ENCODE measurements around the gene PACRG.

Gene PACRG

DNA sequence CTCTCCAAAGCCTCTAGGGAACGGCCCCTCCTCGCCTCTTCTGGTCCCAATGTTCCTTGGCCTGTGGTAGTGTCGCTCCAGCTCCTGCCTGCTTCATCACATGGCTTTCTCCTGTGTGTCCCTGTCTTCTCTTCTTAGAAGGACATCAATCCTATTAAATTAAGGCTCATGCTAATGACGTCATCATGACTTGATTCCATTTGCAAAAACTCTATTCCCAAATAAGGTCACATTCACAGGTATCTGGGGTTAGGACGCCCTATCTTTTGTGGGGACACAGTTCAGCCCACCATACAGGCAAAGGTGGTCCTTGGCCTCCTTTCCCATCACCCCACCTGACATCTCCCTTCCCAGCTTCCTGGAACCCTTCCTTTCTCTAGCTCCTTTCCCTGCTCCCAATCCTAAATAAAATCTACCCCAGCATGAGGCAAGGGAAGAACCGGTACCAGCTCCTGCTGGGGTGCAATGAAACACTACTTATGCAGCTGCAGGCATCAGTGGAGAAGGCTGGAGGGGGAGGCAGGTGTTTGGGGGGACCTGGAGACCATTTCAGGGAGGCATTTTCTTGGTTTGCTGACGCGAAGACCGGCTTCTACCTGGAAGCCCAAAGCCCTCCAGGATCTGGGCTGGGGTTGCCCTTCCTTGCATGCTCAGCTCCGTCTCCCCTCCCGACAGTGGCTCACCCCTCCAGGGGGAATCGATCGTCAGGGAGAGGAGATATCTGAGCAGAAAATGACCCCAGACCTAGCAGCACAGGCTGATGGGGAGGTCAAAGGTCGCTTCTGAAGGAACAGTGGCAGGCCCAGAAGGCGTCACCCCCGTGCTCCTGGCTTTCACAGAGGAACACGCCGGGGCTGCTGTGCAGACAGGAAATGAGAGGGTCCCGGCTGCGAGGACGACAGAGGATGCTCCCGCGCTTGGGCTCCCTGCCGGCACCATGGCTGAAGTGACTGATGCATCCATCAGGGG is 615.1 kb downstream of the PACRG start:
- no peak for DNase-seq
- TF ChIP-seq POLR2A (IDR thresholded peaks at IDR 0.05; ENCODE audit: low read length) = no peak
- no peak for TF ChIP-seq GATA1 (IDR thresholded peaks at IDR 0.05; ENCODE audit: low read depth, low read length)

GRCh38 chr6:163343609-163344008 is 615.8 kb downstream of the PACRG start:
- no peak for DNase-seq
- TF ChIP-seq GATA1 (IDR thresholded peaks at IDR 0.05; ENCODE audit: low read depth, low read length) = no peak

- no peak for DNase-seq
- no peak for TF ChIP-seq POLR2A (IDR thresholded peaks at IDR 0.05; ENCODE audit: low read length)
- no peak for TF ChIP-seq GATA1 (IDR thresholded peaks at IDR 0.05; ENCODE audit: low read depth, low read length)
Observed at GRCh38 chr6:163344411-163344810, 616.6 kb downstream of the PACRG start.

GRCh38 chr6:163345931-163346330 is 618.2 kb downstream of the PACRG start:
- TF ChIP-seq POLR2A (IDR thresholded peaks at IDR 0.05; ENCODE audit: low read length) (no peak), GATA1 (IDR thresholded peaks at IDR 0.05; ENCODE audit: low read depth, low read length) (no peak)
- DNase-seq = no peak

DNA sequence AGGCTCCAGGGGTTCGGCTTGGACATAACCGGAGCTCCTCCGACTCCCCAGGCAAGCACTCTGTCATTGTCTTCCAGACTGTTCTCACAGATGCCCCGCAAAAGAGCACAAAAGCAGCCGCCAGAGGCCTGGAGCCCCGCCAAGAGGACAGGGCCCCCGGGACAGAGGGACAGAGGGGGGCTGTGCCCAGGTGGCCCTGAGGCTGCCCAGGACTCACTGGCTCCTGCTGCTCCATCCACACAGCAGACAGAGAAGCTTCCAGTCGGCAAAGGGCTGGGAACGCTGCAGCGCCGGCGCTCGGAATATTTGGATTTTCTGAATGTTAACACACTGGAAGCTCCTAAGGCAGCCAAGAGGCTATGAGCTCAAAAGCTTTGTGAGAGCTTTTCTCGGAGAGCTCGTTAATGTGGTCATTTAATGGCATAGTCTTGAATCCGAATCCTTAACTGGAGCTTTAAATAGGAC is 618.8 kb downstream of the PACRG start:
- no peak for DNase-seq

GRCh38 chr6:163347021-163347446 is 619.3 kb downstream of the PACRG start:
- no peak for DNase-seq
- TF ChIP-seq POLR2A (IDR thresholded peaks at IDR 0.05; ENCODE audit: low read length) (no peak), GATA1 (IDR thresholded peaks at IDR 0.05; ENCODE audit: low read depth, low read length) (no peak)

More for the DNA sequence above, 618.8 kb downstream of the PACRG start:
- no peak for TF ChIP-seq POLR2A (IDR thresholded peaks at IDR 0.05; ENCODE audit: low read length)
- TF ChIP-seq GATA1 (IDR thresholded peaks at IDR 0.05; ENCODE audit: low read depth, low read length) = no peak

- no peak for DNase-seq
- TF ChIP-seq POLR2A (IDR thresholded peaks at IDR 0.05; ENCODE audit: low read length) (no peak), GATA1 (IDR thresholded peaks at IDR 0.05; ENCODE audit: low read depth, low read length) (no peak)
Observed at GRCh38 chr6:163348789-163349680, 621.3 kb downstream of the PACRG start.

GRCh38 chr6:163349696-163350095 is 621.9 kb downstream of the PACRG start:
- DNase-seq = no peak

DNA sequence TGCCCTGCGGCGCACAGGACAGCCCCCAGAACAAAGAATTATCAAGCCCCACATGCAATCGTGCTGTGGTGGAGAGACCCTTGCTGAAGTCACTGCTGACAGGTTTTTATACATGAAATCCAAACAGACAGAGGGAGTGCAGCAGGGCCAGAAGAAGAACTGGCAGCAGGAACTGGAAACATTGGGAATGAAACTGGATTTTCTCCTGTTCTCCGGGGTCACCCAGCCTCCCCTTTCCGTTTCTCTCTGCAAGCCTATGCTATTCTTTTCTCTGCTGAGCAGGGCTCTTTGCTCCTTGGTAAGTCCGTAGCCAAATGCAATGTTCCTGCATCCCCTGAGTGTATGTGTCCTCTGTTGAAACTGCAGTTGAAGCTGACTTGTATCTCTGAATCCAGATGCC is 623.2 kb downstream of the PACRG start:
- no peak for TF ChIP-seq GATA1 (IDR thresholded peaks at IDR 0.05; ENCODE audit: low read depth, low read length)
- no peak for TF ChIP-seq POLR2A (IDR thresholded peaks at IDR 0.05; ENCODE audit: low read length)
- DNase-seq = no peak

More at GRCh38 chr6:163349696-163350095, 621.9 kb downstream of the PACRG start:
- TF ChIP-seq POLR2A (IDR thresholded peaks at IDR 0.05; ENCODE audit: low read length) (no peak), GATA1 (IDR thresholded peaks at IDR 0.05; ENCODE audit: low read depth, low read length) (no peak)

GRCh38 chr6:163352011-163352685 is 624.4 kb downstream of the PACRG start:
- TF ChIP-seq GATA1 (IDR thresholded peaks at IDR 0.05; ENCODE audit: low read depth, low read length) (no peak), POLR2A (IDR thresholded peaks at IDR 0.05; ENCODE audit: low read length) (no peak)
- no peak for DNase-seq

- DNase-seq = no peak
- TF ChIP-seq POLR2A (IDR thresholded peaks at IDR 0.05; ENCODE audit: low read length) (no peak), GATA1 (IDR thresholded peaks at IDR 0.05; ENCODE audit: low read depth, low read length) (no peak)
Observed at GRCh38 chr6:163352966-163353365, 625.2 kb downstream of the PACRG start.

- no peak for DNase-seq
- TF ChIP-seq GATA1 (IDR thresholded peaks at IDR 0.05; ENCODE audit: low read depth, low read length) = no peak
- no peak for TF ChIP-seq POLR2A (IDR thresholded peaks at IDR 0.05; ENCODE audit: low read length)
Observed at GRCh38 chr6:163354085-163354484, 626.3 kb downstream of the PACRG start.

- DNase-seq = no peak
- no peak for TF ChIP-seq GATA1 (IDR thresholded peaks at IDR 0.05; ENCODE audit: low read depth, low read length)
- TF ChIP-seq POLR2A (IDR thresholded peaks at IDR 0.05; ENCODE audit: low read length) = no peak
Observed at GRCh38 chr6:163354761-163355425, 627.1 kb downstream of the PACRG start.
